A673 (cell line): Measurements from ENCODE around the gene ZSWIM6.

Experiments used
- CTCF ChIP-seq: fragments of 300-800, 200-600 bp; sonication (generic); conservative IDR thresholded peaks from 2 replicates; pipeline ENCODE4 v1.5.1; 2017; ENCODE audit warnings: low read depth, mild to moderate bottlenecking, antibody characterized with exemption, low read length, moderate library complexity, mixed read lengths
- EZH2 ChIP-seq: fragments of 200-600 bp; sonication (generic); IDR thresholded peaks from 2 replicates; pipeline ENCODE4 v1.6.1; 2017; ENCODE audit warnings: borderline replicate concordance, low read depth, mild to moderate bottlenecking, mixed read lengths, antibody characterized with exemption, low read length; ENCODE audit not compliant: poor library complexity, severe bottlenecking

GRCh38 chr5:61397937-61398336 lies 65.9 kb downstream of the ZSWIM6 start:
- TF ChIP-seq CTCF (no peak), EZH2 (no peak)
